Inflammatory macrophage (primary cell): ENCODE measurements around the gene TTLL5.
A peak's percentile ranks its signal among the peaks of the same experiment; 100 is the strongest.
"Not testable (repeated sequence)": the region's sequence is repeated elsewhere in the genome, so short reads cannot be mapped to it uniquely, and the experiment has no call there.

Experiments used
- DNase-seq, 2 donors: peaks; one replicate each; pipeline ENCODE4 v3.0.0-alpha.2; 2020 to 2022

TTLL5 gene

GRCh38 chr14:75649337-75649736 lies 11.7 kb upstream of the TTLL5 start:
- no peak for DNase-seq

- DNase-seq = no peak
These were observed 11.3 kb upstream of the TTLL5 start for GRCh38 chr14:75649773-75650172.

- DNase-seq = no peak
These were observed 10.6 kb upstream of the TTLL5 start for GRCh38 chr14:75650253-75651058.

- DNase-seq = no peak
These were observed 7.5 kb upstream of the TTLL5 start for GRCh38 chr14:75653563-75653962.

- DNase-seq = peak; percentile 81 to 82
These were observed 6.8 kb upstream of the TTLL5 start for GRCh38 chr14:75654127-75654732.

GRCh38 chr14:75655235-75655634 lies 5.8 kb upstream of the TTLL5 start:
- DNase-seq = no peak

- no peak for DNase-seq
These were observed 3.7 kb upstream of the TTLL5 start for GRCh38 chr14:75657331-75657730.

GRCh38 chr14:75658957-75659356 lies 2.1 kb upstream of the TTLL5 start:
- no peak for DNase-seq

- no peak for DNase-seq
These were observed 812 bp upstream of the TTLL5 start for GRCh38 chr14:75660238-75660629.

GRCh38 chr14:75661499-75661814 lies 411 bp downstream of the TTLL5 start:
- no peak for DNase-seq

GRCh38 chr14:75662966-75663365 lies 1.9 kb downstream of the TTLL5 start:
- no peak for DNase-seq

GRCh38 chr14:75667099-75667765 lies 6.2 kb downstream of the TTLL5 start:
- DNase-seq = no peak

- no peak for DNase-seq
These were observed 11.7 kb downstream of the TTLL5 start for GRCh38 chr14:75672605-75673192.

GRCh38 chr14:75673345-75674035 lies 12.4 kb downstream of the TTLL5 start:
- DNase-seq = no peak

- no peak for DNase-seq
These were observed 14.4 kb downstream of the TTLL5 start for GRCh38 chr14:75675265-75675960.

- DNase-seq = no peak
These were observed 24.9 kb downstream of the TTLL5 start for GRCh38 chr14:75685910-75686309.

- no peak for DNase-seq
These were observed 28.0 kb downstream of the TTLL5 start for GRCh38 chr14:75689012-75689411.

GRCh38 chr14:75690010-75690409 lies 29.0 kb downstream of the TTLL5 start:
- DNase-seq = no peak

GRCh38 chr14:75695025-75695424 lies 34.0 kb downstream of the TTLL5 start:
- not testable (repeated sequence) for DNase-seq

GRCh38 chr14:75697386-75697785 lies 36.3 kb downstream of the TTLL5 start:
- no peak for DNase-seq

- DNase-seq = no peak
These were observed 36.9 kb downstream of the TTLL5 start for GRCh38 chr14:75697918-75698317.

GRCh38 chr14:75699331-75699730 lies 38.3 kb downstream of the TTLL5 start:
- DNase-seq = no peak
